WTC11 (cell line): ENCODE results near the gene MARCHF7. TPM values are rescaled to one million over a fixed set of nuclear protein-coding genes. Genes with fewer than 3 reads are reported as not detected.

Source experiments
- ATAC-seq: fragments of 200-7000 bp; cut with Tn5 transposase; 2 replicates; pipeline ENCODE4 v1.10.0; 2021; ENCODE audit warnings: mild to moderate bottlenecking, moderate library complexity
- CTCF ChIA-PET: fragments of 300-600 bp; sonication (Branson Sonifier 250); formaldehyde crosslinking; loops from one replicate; lab custom pipeline; 2021; ENCODE audit warnings: antibody characterized with exemption; lab: Charles Lee
- POLR2A ChIA-PET: fragments of 350-600 bp; sonication (Branson Sonifier 250); formaldehyde crosslinking; loops from one replicate; lab custom pipeline; 2021; ENCODE audit warnings: antibody characterized with exemption; lab: Charles Lee
- DNase-seq: peaks from one replicate; pipeline ENCODE4 v3.0.0; 2021; ENCODE audit warnings: low spot score
- H3K27ac Mint-ChIP-seq: 2 replicates; pipeline ENCODE4 v1.8.0; 2021; ENCODE audit warnings: mixed read lengths
- H3K27me3 Mint-ChIP-seq: 2 replicates; pipeline ENCODE4 v1.8.0; 2021; ENCODE audit warnings: low read depth, mild to moderate bottlenecking, moderate library complexity, mixed read lengths
- H3K36me3 Mint-ChIP-seq: 2 replicates; pipeline ENCODE4 v1.8.0; 2021; ENCODE audit warnings: mixed read lengths
- H3K4me1 Mint-ChIP-seq: 2 replicates; pipeline ENCODE4 v1.8.0; 2022; ENCODE audit warnings: mixed read lengths
- H3K4me3 Mint-ChIP-seq: 2 replicates; pipeline ENCODE4 v1.8.0; 2021; ENCODE audit warnings: mild to moderate bottlenecking, moderate library complexity, mixed read lengths
- H3K9me3 Mint-ChIP-seq: 2 replicates; pipeline ENCODE4 v1.8.0; 2021; ENCODE audit warnings: mixed read lengths
- E2F1 ChIP-seq: sonication (generic); formaldehyde crosslinking; IDR thresholded peaks from 2 replicates; pipeline ENCODE4 v1.8.0; 2022; ENCODE audit warnings: mild to moderate bottlenecking, missing genetic modification reagents
- E2F5 ChIP-seq: sonication (generic); formaldehyde crosslinking; IDR thresholded peaks from 2 replicates; pipeline ENCODE4 v1.8.1; 2022; ENCODE audit warnings: mild to moderate bottlenecking, moderate library complexity, missing genetic modification reagents
- ESRRA ChIP-seq: sonication (generic); formaldehyde crosslinking; IDR thresholded peaks from 2 replicates; pipeline ENCODE4 v1.8.1; 2022; ENCODE audit warnings: mild to moderate bottlenecking, missing genetic modification reagents, borderline replicate concordance
- FOXP4 ChIP-seq: sonication (generic); formaldehyde crosslinking; IDR thresholded peaks from 2 replicates; pipeline ENCODE4 v1.8.0; 2022; ENCODE audit warnings: mild to moderate bottlenecking, missing genetic modification reagents
- GRHL2 ChIP-seq: fragments of 250-450 bp; sonication (Bioruptor Pico); IDR thresholded peaks from 2 replicates; pipeline ENCODE4 v1.8.0; 2022; ENCODE audit warnings: mild to moderate bottlenecking, moderate library complexity; ENCODE audit not compliant: insufficient replicate concordance, severe bottlenecking
- HMGA2 ChIP-seq: fragments of 250-450 bp; sonication (Bioruptor Pico); IDR thresholded peaks from 2 replicates; pipeline ENCODE4 v1.4.0; 2021; ENCODE audit warnings: mild to moderate bottlenecking, moderate library complexity
- MXD4 ChIP-seq: fragments of 250-450 bp; sonication (Bioruptor Pico); IDR thresholded peaks from 2 replicates; pipeline ENCODE4 v1.8.0; 2021; ENCODE audit warnings: mild to moderate bottlenecking, moderate library complexity, borderline replicate concordance
- MYBL2 ChIP-seq: sonication (generic); formaldehyde crosslinking; IDR thresholded peaks from 2 replicates; pipeline ENCODE4 v1.8.1; 2023; ENCODE audit warnings: mild to moderate bottlenecking, moderate library complexity, missing genetic modification reagents
- OVOL2 ChIP-seq: fragments of 250-450 bp; sonication (Bioruptor Pico); IDR thresholded peaks from 2 replicates; pipeline ENCODE4 v1.9.0; 2021; ENCODE audit warnings: mild to moderate bottlenecking, borderline replicate concordance
- SMAD4 ChIP-seq: sonication (generic); formaldehyde crosslinking; IDR thresholded peaks from 2 replicates; pipeline ENCODE4 v1.8.0; 2022; ENCODE audit warnings: mild to moderate bottlenecking, missing genetic modification reagents
- SOX15 ChIP-seq: fragments of 250-450 bp; sonication (Bioruptor Pico); IDR thresholded peaks from 2 replicates; pipeline ENCODE4 v1.9.0; 2021; ENCODE audit warnings: mild to moderate bottlenecking
- USF1 ChIP-seq: sonication (generic); formaldehyde crosslinking; IDR thresholded peaks from 2 replicates; pipeline ENCODE4 v1.8.0; 2022; ENCODE audit warnings: mild to moderate bottlenecking, missing genetic modification reagents
- ZMAT4 ChIP-seq: fragments of 250-450 bp; sonication (Bioruptor Pico); IDR thresholded peaks from 2 replicates; pipeline ENCODE4 v1.9.0; 2021; ENCODE audit warnings: mild to moderate bottlenecking
- ZNF232 ChIP-seq: sonication (generic); formaldehyde crosslinking; IDR thresholded peaks from 2 replicates; pipeline ENCODE4 v1.8.0; 2022; ENCODE audit warnings: mild to moderate bottlenecking, missing genetic modification reagents
- ZNF396 ChIP-seq: fragments of 250-450 bp; sonication (Bioruptor Pico); IDR thresholded peaks from 2 replicates; pipeline ENCODE4 v1.8.0; 2021; ENCODE audit warnings: mild to moderate bottlenecking, moderate library complexity, borderline replicate concordance
- ZNF671 ChIP-seq: fragments of 250-450 bp; sonication (Bioruptor Pico); IDR thresholded peaks from 2 replicates; pipeline ENCODE4 v1.8.0; 2021; ENCODE audit warnings: mild to moderate bottlenecking
- total RNA-seq: library from RNA; stranded (reverse); gene quantifications from 3 replicates; pipeline ENCODE4 v1.2.3, GENCODE V29; 2021
- TF ChIP-seq, protein P1 (sequence below): sonication (generic); formaldehyde crosslinking; IDR thresholded peaks from 2 replicates; pipeline ENCODE4 v1.8.0; 2023; ENCODE audit warnings: missing genetic modification reagents
- TF ChIP-seq, protein P2 (sequence below): sonication (generic); formaldehyde crosslinking; IDR thresholded peaks from 2 replicates; pipeline ENCODE4 v1.8.1; 2022; ENCODE audit warnings: low read depth, missing genetic modification reagents, borderline replicate concordance
- TF ChIP-seq, protein P3 (sequence below): sonication (generic); formaldehyde crosslinking; IDR thresholded peaks from 2 replicates; pipeline ENCODE4 v1.8.1; 2022; ENCODE audit warnings: low read depth, mild to moderate bottlenecking, moderate library complexity, missing genetic modification reagents, borderline replicate concordance

The MARCHF7 gene
- total RNA-seq, 1 experiment from 2014 or later = 84.0 TPM

- TF ChIP-seq, protein P1, sequence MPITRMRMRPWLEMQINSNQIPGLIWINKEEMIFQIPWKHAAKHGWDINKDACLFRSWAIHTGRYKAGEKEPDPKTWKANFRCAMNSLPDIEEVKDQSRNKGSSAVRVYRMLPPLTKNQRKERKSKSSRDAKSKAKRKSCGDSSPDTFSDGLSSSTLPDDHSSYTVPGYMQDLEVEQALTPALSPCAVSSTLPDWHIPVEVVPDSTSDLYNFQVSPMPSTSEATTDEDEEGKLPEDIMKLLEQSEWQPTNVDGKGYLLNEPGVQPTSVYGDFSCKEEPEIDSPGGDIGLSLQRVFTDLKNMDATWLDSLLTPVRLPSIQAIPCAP = no peak
- TF ChIP-seq ZNF232 (CRISPR knock-in tag) = no peak
- TF ChIP-seq, all 79 proteins: peak for 0
Measured at GRCh38 chr2:159683817-159684216, 28.5 kb upstream of the MARCHF7 start (continued).

DNA sequence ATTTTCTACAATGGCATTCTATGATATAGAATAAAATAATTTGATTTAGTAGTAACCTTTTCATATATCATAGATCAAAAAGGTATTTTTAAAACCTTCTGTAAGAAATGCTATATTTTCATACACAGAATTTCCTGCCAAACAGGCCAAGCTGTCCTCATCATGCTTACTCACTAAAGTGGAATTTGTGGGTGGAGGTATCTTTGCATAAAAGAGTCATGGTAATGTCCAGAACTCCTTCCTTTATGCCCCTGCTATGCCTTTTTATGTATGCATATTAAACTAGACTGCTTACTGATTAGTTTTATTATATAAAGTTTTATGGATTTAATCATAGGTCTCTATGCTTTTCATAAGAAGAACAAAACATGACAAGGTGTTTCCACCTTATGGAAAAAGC is 27.5 kb upstream of the MARCHF7 start:
- Mint-ChIP-seq H3K36me3 (no peaks in the 10 kb centered on the region), H3K27me3 (no peaks in the 10 kb centered on the region), H3K9me3 (no peaks in the 10 kb centered on the region), H3K27ac (no peak overlapping the region), H3K4me1 (peaks cover 11% of the 10 kb centered on the region), H3K4me3 (no peak overlapping the region)
- ATAC-seq = no peak
- no peak for DNase-seq
- CTCF ChIA-PET = no interaction called here
- TF ChIP-seq ESRRA (CRISPR knock-in tag) (no peak), MYBL2 (CRISPR knock-in tag) (no peak), E2F5 (CRISPR knock-in tag) (no peak), HMGA2 (CRISPR knock-in tag) (no peak), ZNF396 (CRISPR knock-in tag) (no peak), SOX15 (CRISPR knock-in tag) (no peak), MXD4 (no peak), FOXP4 (CRISPR knock-in tag) (no peak), SMAD4 (CRISPR knock-in tag) (no peak), OVOL2 (CRISPR knock-in tag) (no peak), GRHL2 (CRISPR knock-in tag) (no peak), USF1 (CRISPR knock-in tag) (no peak), ZMAT4 (no peak), E2F1 (CRISPR knock-in tag) (no peak), ZNF671 (CRISPR knock-in tag) (no peak)
- TF ChIP-seq, protein P2, sequence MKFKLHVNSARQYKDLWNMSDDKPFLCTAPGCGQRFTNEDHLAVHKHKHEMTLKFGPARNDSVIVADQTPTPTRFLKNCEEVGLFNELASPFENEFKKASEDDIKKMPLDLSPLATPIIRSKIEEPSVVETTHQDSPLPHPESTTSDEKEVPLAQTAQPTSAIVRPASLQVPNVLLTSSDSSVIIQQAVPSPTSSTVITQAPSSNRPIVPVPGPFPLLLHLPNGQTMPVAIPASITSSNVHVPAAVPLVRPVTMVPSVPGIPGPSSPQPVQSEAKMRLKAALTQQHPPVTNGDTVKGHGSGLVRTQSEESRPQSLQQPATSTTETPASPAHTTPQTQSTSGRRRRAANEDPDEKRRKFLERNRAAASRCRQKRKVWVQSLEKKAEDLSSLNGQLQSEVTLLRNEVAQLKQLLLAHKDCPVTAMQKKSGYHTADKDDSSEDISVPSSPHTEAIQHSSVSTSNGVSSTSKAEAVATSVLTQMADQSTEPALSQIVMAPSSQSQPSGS (CRISPR knock-in tag) = no peak
- TF ChIP-seq, protein P3, sequence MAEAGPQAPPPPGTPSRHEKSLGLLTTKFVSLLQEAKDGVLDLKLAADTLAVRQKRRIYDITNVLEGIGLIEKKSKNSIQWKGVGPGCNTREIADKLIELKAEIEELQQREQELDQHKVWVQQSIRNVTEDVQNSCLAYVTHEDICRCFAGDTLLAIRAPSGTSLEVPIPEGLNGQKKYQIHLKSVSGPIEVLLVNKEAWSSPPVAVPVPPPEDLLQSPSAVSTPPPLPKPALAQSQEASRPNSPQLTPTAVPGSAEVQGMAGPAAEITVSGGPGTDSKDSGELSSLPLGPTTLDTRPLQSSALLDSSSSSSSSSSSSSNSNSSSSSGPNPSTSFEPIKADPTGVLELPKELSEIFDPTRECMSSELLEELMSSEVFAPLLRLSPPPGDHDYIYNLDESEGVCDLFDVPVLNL = no peak
- POLR2A ChIA-PET = no interaction called here
